Fibroblast of pulmonary artery (primary cell): ENCODE measurements around the gene KRT81.
"Not testable (repeated sequence)": the region's sequence is repeated elsewhere in the genome, so short reads cannot be mapped to it uniquely, and the experiment has no call there.

Source experiments
- DNase-seq: peaks from one replicate; pipeline ENCODE4 v3.0.0-alpha.2; 2010; ENCODE audit warnings: low read depth
- H3K4me3 ChIP-seq: replicated peaks from 2 replicates; pipeline ENCODE4 v1.5.1; 2011; ENCODE audit warnings: low read depth, mild to moderate bottlenecking, control low read depth, low read length, moderate library complexity
- TF ChIP-seq, protein P1 (sequence below): IDR thresholded peaks from 2 replicates; pipeline ENCODE4 v1.5.1; 2011; ENCODE audit warnings: mild to moderate bottlenecking, control low read depth, low read length, inconsistent platforms; ENCODE audit errors: missing control alignments

The KRT81 gene

DNA sequence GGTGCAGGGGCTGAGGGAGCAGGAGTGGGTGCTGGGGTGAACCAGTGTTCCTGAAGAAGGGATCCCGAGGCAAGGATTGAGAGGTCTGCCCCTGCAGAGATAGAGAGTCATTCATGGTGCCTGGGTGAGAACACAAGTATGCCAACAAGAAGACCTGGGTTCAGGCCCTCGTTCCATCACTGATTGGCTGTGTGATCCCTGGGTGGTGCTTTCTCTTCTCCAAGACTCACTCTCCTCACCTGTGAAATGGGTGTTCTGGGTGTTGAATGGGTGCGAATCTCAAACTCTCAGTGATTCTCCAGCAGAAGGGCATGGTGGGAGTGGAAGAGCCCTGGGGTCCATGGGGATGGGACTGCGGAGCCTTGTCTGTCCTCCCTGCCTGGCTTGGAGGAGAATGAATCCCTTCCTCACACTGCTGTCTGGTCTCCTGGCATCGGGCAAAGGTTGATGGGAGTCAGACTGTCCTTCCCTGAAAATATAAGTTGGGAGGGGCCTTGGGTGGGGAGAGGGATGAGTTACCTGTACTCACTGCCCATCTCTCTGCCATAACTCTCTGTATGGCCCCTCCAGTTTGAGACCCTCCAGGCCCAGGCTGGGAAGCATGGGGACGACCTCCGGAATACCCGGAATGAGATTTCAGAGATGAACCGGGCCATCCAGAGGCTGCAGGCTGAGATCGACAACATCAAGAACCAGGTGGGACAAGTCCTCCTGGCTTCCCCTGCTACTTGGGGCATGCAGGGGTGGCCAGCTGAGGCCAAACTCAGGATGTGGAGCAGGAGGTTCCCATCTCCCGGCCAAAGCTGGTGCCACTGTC, 48.7 kb downstream of the KRT81 start:
- H3K4me3 ChIP-seq = no peak overlapping the region
- DNase-seq = no peak
- TF ChIP-seq, protein P1, sequence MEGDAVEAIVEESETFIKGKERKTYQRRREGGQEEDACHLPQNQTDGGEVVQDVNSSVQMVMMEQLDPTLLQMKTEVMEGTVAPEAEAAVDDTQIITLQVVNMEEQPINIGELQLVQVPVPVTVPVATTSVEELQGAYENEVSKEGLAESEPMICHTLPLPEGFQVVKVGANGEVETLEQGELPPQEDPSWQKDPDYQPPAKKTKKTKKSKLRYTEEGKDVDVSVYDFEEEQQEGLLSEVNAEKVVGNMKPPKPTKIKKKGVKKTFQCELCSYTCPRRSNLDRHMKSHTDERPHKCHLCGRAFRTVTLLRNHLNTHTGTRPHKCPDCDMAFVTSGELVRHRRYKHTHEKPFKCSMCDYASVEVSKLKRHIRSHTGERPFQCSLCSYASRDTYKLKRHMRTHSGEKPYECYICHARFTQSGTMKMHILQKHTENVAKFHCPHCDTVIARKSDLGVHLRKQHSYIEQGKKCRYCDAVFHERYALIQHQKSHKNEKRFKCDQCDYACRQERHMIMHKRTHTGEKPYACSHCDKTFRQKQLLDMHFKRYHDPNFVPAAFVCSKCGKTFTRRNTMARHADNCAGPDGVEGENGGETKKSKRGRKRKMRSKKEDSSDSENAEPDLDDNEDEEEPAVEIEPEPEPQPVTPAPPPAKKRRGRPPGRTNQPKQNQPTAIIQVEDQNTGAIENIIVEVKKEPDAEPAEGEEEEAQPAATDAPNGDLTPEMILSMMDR = no peak

DNA sequence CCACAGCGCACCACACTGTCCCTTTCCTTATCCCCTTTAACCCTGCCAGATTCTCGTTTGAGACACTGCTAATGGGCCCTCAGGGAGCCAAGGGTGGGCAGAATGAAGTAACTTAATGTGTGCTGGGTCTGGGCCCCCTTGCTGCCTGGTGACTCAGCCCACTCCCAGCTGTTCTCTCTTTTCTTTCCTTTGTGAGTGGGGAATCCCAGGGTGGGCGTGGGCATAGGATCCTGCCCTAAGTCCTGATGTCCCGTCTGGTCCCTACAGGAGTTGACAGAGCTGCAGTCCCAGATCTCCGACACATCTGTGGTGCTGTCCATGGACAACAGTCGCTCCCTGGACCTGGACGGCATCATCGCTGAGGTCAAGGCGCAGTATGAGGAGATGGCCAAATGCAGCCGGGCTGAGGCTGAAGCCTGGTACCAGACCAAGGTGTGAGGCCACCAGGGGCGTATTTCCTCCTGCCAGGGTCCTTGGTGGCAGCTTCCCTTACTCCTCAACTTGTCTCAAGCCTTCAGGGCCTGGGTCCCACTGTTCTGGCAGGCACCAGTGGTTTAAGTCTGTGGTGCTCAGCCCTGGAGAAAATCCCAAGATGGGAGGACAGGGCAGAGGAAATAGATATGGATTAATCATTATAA, 50.0 kb downstream of the KRT81 start:
- TF ChIP-seq, protein P1 = no peak

DNA sequence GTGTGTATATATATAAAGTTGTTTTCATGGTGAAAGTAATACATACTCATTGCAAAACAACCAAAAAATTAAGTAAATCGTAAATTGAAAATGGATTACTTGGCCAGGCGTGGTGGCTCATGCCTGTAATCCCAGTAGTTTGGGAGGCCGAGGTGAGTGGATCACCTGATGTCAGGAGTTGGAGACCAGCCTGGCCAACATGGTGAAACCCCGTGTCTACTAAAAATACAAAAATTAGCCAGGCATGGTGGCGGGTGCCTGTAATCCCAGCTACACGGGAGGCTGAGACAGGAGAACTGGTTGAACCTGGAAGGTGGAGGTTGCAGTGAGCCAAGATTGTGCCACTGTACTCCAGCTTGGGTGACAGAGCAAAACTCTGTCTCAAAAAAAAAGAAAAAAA, 51.1 kb downstream of the KRT81 start:
- not testable (repeated sequence) for DNase-seq, H3K4me3 ChIP-seq

More for the DNA sequence above, 50.0 kb downstream of the KRT81 start:
- no peak overlapping the region for H3K4me3 ChIP-seq
- no peak for DNase-seq

DNA sequence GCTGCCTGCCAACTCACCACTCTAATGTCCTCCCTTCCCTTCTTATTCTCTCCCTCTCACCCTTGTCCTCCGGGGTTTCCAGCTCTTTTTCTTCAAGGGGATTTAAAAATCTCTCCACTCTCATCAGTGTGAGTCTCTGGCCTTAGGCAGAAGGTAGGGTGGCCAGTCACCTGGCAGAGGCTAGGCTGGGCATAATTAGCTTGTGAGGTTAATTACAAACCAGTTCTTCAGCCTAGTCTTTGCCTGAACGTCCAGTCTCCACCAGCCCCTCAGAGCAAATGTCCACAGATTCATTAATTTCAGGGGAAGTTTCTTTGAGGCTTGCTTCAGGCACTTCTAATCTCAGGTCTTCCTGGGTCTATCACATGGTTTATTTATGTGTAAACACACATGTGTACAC, 51.6 kb downstream of the KRT81 start:
- TF ChIP-seq, protein P1 = no peak
- DNase-seq = no peak
- no peak overlapping the region for H3K4me3 ChIP-seq

DNA sequence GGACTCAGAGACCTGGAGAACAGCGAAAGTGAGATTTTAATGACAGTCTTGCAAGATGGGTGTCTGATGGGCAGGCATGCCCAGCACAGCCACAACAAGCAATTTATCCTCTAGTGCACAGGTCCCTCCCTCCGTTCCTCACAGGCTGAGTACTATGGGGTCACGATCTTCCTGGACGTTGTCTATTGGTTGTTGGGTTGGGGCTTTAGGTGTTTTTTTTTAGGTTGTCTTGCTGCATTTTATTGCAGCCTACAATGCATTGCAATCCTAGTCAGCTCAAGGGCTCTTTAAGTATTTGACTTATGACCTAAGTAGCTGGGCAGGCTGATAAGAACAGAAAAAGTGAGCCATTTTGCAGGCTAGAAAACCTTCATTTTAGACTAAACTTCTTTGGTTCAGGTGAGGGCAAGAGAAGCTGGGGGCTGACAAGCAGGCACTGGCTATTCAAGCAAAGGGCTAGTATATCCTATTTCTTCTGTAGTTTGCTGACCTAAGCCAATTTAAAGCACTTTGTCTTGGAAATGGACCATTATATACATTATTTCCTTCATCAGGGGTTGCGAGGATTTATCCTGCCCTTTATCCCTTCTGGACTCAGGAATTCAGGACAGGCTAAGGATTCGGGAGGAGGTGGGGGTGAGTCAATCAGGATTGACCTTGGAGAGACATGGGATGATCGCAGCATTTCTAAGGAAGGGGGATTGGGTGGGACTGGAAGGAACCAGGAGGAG, 52.3 kb downstream of the KRT81 start:
- TF ChIP-seq, protein P1 = no peak

DNA sequence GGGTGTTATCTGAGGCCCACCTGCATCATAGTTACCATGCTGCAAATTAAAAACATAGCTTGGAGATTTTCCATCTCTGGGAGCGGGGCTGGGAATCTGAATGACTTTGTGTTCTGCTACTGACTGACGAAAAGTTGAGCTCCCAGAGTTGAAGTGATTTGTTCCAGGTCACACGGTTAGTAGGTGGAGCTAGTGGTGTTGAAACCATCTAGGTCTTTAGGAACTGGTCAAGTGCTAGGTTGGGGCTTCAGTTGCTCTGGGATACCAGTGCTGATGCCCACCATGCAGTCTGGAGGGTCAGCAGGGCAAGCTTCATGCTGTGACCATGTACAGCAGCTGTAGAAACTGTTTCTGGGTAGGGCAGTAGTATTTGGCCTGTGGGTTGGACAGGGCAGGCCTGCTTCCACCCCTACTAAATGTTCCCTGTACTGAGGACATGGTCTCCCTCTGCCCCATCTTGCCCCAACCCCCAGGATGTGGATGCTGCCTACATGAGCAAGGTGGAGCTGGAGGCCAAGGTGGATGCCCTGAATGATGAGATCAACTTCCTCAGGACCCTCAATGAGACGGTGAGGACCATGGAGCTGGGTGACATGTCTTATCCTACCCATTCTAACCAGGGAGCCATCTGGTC, 53.0 kb downstream of the KRT81 start:
- TF ChIP-seq, protein P1 = no peak
- no peak overlapping the region for H3K4me3 ChIP-seq
- DNase-seq = no peak

More for the DNA sequence above, 52.3 kb downstream of the KRT81 start:
- DNase-seq = no peak
- no peak overlapping the region for H3K4me3 ChIP-seq

DNA sequence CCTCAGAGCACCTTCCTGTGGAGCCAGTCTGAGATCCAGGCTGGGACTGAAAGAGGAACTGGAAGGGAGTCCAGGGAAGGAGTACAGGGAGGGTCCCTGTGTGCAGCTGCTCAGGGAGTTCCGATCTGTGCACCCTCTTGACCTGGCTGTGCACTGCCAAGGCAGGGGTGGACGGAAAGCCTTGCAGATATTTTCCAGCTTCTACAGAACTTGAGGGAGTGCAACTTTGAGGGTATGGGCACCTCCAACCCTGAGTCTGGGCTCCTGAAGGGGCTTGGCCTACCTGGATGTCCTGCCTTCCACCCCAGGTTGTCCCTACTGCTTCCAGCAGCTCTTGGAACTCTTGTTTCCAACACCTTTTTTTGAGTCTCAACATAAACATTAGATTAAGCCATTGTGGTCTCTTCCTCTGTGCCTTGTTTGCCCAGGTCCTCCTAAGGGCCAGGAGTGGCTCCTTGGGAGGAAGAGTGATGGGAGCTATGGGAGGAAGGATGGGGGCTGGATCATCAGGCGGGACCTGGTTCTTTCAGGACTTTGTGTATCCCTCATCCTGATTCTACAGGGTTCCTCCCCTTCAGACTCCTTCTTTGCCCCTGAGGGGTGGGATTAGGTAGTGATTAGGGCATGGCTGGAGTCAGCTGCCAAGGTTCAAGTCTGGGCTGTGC, 54.8 kb downstream of the KRT81 start:
- H3K4me3 ChIP-seq = no peak overlapping the region
- TF ChIP-seq, protein P1 = no peak
- no peak for DNase-seq
